Measurements from ENCODE around the gene RPL22L1. TPM values are rescaled to one million over a fixed set of nuclear protein-coding genes. Genes with fewer than 3 reads are reported as not detected.

RPL22L1 gene
- total RNA-seq, 1 experiment from 2014 or later: 52.8 TPM

DNA sequence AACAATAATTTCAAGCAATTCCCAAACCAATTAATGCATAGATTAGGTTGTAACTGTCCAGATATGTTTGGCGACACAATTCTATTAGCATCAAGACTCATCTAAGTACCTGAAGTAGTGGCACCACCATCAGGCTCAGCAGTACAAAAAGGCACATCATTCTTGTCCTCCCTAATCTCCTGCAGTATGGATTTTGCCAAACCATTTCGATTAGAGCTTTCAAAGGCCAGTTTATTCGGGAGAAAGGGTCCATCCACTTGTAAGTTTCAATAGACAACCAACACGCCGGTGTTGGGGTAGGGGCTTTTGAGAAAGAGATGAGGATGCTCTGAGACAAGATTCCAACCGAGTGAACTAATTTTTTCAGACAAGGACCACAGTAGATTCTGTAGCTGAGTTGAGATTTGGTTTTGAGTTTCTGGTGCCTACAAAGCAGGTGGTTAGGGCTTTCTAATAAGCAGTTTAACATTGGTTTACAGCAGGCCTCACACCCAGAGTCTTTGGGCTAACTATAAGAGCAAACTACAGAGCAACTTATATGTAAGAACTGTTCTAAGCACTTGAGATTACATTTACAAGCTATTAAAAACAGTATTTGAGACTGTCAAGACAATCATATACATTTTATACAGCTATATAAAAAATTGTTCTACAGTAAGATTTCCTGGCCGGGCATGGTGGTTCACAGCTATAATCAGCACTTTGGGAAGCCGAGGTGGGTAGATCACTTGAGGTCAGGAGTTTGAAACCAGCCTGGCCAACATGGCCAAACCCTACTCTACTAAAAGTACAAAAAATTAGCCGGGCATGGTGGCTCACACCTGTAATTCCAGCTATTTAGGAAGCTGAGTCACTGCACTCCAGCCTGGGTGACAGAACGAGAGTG is 4.5 kb downstream of the RPL22L1 start:
- DNase-seq: peak in 1 of 2 experiments; percentile 20
- Histone ChIP-seq H3K4me3 (no peak overlapping the region), H3K36me3 (peaks cover 39% of the 10 kb centered on the region), H3K9me3 (replicated peaks) (no peaks in the 10 kb centered on the region), H3K4me1 (peaks cover 5% of the 10 kb centered on the region; the same call in 1 of the 2 replicates), H3K27ac (no peak overlapping the region), H3K27me3 (no peaks in the 10 kb centered on the region)

GRCh38 chr3:170864525-170865208 is 5.3 kb downstream of the RPL22L1 start:
- H3K4me3 ChIP-seq: no peak overlapping the region
- H3K4me1 ChIP-seq: peaks cover 5% of the 10 kb centered on the region; the same call in 1 of the 2 replicates
- H3K27me3 ChIP-seq: no peaks in the 10 kb centered on the region
- H3K27ac ChIP-seq: no peak overlapping the region
- H3K36me3 ChIP-seq: peaks cover 39% of the 10 kb centered on the region
- H3K9me3 ChIP-seq (replicated peaks): no peaks in the 10 kb centered on the region
- peak in 1 of 2 experiments; percentile 22 for DNase-seq

DNA sequence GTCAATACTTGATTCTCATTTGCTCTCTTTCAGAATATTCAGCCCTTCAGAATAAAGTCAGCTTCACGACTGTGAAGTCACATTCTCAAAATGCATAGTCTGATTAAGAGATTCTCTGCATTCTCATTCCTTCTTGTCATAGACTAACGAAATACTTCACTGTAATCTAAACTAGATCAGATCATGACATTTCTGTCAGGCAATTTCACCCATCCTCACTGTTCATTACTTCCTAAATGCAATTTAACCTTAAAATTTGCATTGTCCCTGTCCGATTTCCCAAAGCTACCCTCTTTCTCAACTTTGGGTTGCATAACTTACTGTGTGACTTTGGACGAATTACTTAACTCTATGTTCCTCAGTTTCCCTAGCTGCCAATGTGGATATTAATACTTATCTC is 6.2 kb downstream of the RPL22L1 start:
- Histone ChIP-seq H3K27me3 (no peaks in the 10 kb centered on the region), H3K27ac (no peak overlapping the region), H3K9me3 (replicated peaks) (no peaks in the 10 kb centered on the region), H3K4me1 (peaks cover 5% of the 10 kb centered on the region; the same call in 1 of the 2 replicates), H3K4me3 (no peak overlapping the region), H3K36me3 (peaks cover 35% of the 10 kb centered on the region)
- DNase-seq: no peak

DNA sequence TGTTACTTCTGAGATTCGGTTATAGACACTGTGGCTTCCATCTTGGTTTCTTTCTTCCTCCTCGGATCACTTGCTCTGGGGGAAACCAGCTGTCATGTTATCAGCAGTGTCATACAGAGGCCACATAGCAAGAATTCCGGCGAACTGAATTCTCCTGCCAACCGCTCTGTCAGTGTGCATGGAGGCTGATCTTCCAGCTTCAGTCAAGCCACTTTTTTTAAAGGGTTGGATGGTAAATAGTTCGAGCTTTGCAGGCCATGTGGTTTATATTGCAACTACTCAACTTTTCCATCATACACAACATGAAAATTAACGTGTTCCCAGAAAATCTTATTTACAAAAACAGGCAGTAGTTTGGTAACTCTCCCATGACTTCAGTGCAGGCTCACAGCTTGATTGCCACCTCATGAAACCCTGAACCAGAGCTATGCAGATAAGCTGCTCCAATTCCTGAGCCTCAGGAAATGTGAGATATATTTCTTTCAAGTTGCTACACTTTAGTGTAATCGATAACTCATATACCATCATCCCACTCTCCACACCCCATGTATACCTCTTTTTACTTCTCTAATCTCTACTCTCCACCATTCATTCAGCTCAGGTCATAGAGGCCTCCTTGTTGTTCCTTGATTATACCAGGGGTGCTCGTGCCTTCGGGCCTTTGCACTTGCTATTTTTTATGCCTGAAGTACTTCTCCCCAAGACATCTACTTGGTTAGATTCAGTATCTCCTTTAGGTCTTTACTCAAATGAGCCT is 7.2 kb downstream of the RPL22L1 start:
- peak; percentile 26 to 49 for DNase-seq
- H3K36me3 ChIP-seq: peaks cover 28% of the 10 kb centered on the region
- H3K4me1 ChIP-seq: peaks cover 5% of the 10 kb centered on the region; the same call in 1 of the 2 replicates
- no peak overlapping the region for H3K4me3 ChIP-seq
- no peak overlapping the region for H3K27ac ChIP-seq
- no peaks in the 10 kb centered on the region for H3K9me3 ChIP-seq (replicated peaks)
- no peaks in the 10 kb centered on the region for H3K27me3 ChIP-seq

- DNase-seq: no peak
- Histone ChIP-seq H3K4me3 (no peak overlapping the region), H3K27me3 (no peaks in the 10 kb centered on the region), H3K36me3 (no peaks in the 10 kb centered on the region), H3K4me1 (peaks cover 3% of the 10 kb centered on the region; the same call in 1 of the 2 replicates), H3K9me3 (replicated peaks) (no peaks in the 10 kb centered on the region), H3K27ac (no peak overlapping the region)
Measured at GRCh38 chr3:170858599-170858998, 11.4 kb downstream of the RPL22L1 start.

GRCh38 chr3:170852324-170852723 is 17.7 kb downstream of the RPL22L1 start:
- Histone ChIP-seq H3K9me3 (replicated peaks) (no peaks in the 10 kb centered on the region), H3K4me3 (no peak overlapping the region), H3K27me3 (no peaks in the 10 kb centered on the region), H3K36me3 (no peaks in the 10 kb centered on the region), H3K27ac (no peak overlapping the region), H3K4me1 (no peaks in the 10 kb centered on the region)
- no peak for DNase-seq

GRCh38 chr3:170848292-170848917 is 21.6 kb downstream of the RPL22L1 start:
- Histone ChIP-seq H3K36me3 (no peaks in the 10 kb centered on the region), H3K4me3 (no peak overlapping the region), H3K27me3 (no peaks in the 10 kb centered on the region), H3K9me3 (replicated peaks) (no peaks in the 10 kb centered on the region), H3K4me1 (no peaks in the 10 kb centered on the region), H3K27ac (no peak overlapping the region)
- DNase-seq: peak in 1 of 2 experiments; percentile 17

GRCh38 chr3:170844377-170844776 is 25.6 kb downstream of the RPL22L1 start:
- H3K9me3 ChIP-seq (replicated peaks): no peaks in the 10 kb centered on the region
- no peaks in the 10 kb centered on the region for H3K27me3 ChIP-seq
- no peak overlapping the region for H3K4me3 ChIP-seq
- H3K36me3 ChIP-seq: no peaks in the 10 kb centered on the region
- no peaks in the 10 kb centered on the region for H3K4me1 ChIP-seq
- no peak for DNase-seq
- H3K27ac ChIP-seq: no peak overlapping the region

GRCh38 chr3:170840291-170840859 is 29.6 kb downstream of the RPL22L1 start:
- no peaks in the 10 kb centered on the region for H3K27me3 ChIP-seq
- no peaks in the 10 kb centered on the region for H3K4me1 ChIP-seq
- no peaks in the 10 kb centered on the region for H3K36me3 ChIP-seq
- no peak for DNase-seq
- H3K27ac ChIP-seq: no peak overlapping the region
- no peak overlapping the region for H3K4me3 ChIP-seq
- no peaks in the 10 kb centered on the region for H3K9me3 ChIP-seq (replicated peaks)

- H3K27ac ChIP-seq: no peak overlapping the region
- DNase-seq: no peak
- H3K9me3 ChIP-seq (replicated peaks): no peaks in the 10 kb centered on the region
- H3K27me3 ChIP-seq: no peaks in the 10 kb centered on the region
- H3K4me1 ChIP-seq: no peaks in the 10 kb centered on the region
- H3K36me3 ChIP-seq: no peaks in the 10 kb centered on the region
- H3K4me3 ChIP-seq: no peak overlapping the region
Measured at GRCh38 chr3:170839518-170840100, 30.4 kb downstream of the RPL22L1 start.

GRCh38 chr3:170836491-170836890 is 33.5 kb downstream of the RPL22L1 start:
- H3K9me3 ChIP-seq (replicated peaks): no peaks in the 10 kb centered on the region
- DNase-seq: no peak
- H3K4me3 ChIP-seq: no peak overlapping the region
- no peaks in the 10 kb centered on the region for H3K4me1 ChIP-seq
- no peaks in the 10 kb centered on the region for H3K36me3 ChIP-seq
- H3K27ac ChIP-seq: no peak overlapping the region
- H3K27me3 ChIP-seq: no peaks in the 10 kb centered on the region

DNA sequence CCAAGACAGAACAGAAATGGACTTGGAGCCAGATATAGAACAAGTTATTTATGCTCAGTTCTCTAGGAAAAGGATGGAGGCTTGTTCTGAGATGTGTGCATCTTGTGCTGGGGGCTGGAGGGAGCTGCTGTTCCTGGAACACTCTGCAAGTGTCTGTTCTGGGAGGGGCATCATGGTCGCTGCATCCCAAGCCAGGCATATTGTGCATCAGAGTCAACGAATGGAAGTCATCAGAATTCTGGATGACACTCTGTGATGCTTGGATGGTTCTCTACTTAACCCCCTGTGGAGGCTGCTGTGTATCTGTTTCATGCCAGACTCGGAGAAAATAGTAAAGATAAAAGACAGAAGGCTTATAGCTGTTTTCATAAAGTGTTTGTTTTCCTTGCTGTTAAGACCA is 34.7 kb downstream of the RPL22L1 start:
- no peaks in the 10 kb centered on the region for H3K4me1 ChIP-seq
- no peaks in the 10 kb centered on the region for H3K27me3 ChIP-seq
- no peak for DNase-seq
- no peaks in the 10 kb centered on the region for H3K9me3 ChIP-seq (replicated peaks)
- H3K27ac ChIP-seq: no peak overlapping the region
- no peaks in the 10 kb centered on the region for H3K36me3 ChIP-seq
- H3K4me3 ChIP-seq: no peak overlapping the region

DNA sequence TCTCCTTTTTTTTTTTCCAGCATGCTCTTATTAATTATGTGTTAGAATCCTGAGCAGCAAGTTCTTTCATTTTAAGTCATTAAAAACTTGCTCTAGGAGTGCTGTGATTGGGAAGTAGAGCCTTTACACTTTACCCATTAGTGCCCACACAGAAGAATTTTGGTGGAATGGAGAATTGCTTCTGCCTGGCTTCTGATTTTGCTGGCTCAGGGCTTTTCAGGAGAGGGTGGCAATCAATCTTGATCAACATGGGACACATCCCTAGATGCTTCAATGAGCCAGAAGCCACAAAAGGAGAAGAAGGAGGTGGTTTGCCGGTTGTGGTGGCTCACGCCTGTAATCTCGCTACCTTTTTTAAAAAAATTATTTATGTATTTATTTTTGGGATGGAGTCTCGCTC is 39.4 kb downstream of the RPL22L1 start:
- Histone ChIP-seq H3K36me3 (no peaks in the 10 kb centered on the region), H3K4me1 (no peaks in the 10 kb centered on the region), H3K27me3 (no peaks in the 10 kb centered on the region), H3K27ac (no peak overlapping the region), H3K4me3 (no peak overlapping the region), H3K9me3 (replicated peaks) (no peaks in the 10 kb centered on the region)
- DNase-seq: no peak

Measured in SJCRH30 (cell line).